A673 (cell line): Measurements from ENCODE around the gene AGAP9. TPM values are rescaled to one million over a fixed set of nuclear protein-coding genes. Genes with fewer than 3 reads are reported as not detected.
A peak's percentile ranks its signal among the peaks of the same experiment; 100 is the strongest.
"Not testable (repeated sequence)": the region's sequence is repeated elsewhere in the genome, so short reads cannot be mapped to it uniquely, and the experiment has no call there.

Source experiments
- BruUV-seq: library from RNA; stranded (reverse); fragments of 400-500 nt; replicated peaks from 2 replicates; lab custom pipeline; 2021; lab: Mats Ljungman, UMichigan
- CTCF ChIA-PET: fragments of 300-600 bp; sonication (Branson Sonifier 250); formaldehyde crosslinking; loops from one replicate; lab custom pipeline; 2022; ENCODE audit warnings: antibody characterized with exemption; lab: Charles Lee
- POLR2A ChIA-PET: fragments of 300-600 bp; sonication (Branson Sonifier 250); formaldehyde crosslinking; loops from one replicate; lab custom pipeline; 2022; ENCODE audit warnings: antibody characterized with exemption; ENCODE audit not compliant: low non-redundant PET; lab: Charles Lee
- DNase-seq: peaks from one replicate; pipeline ENCODE4 v3.0.0-alpha.2; 2015; ENCODE audit warnings: low spot score
- H3K27ac ChIP-seq: fragments of 200-600 bp; sonication (generic); 2 replicates; pipeline ENCODE4 v1.5.1; 2016; ENCODE audit warnings: mixed run types, low read depth, mild to moderate bottlenecking, mixed read lengths, antibody characterized with exemption, low read length; ENCODE audit not compliant: poor library complexity, severe bottlenecking
- H3K27me3 ChIP-seq: fragments of 200-600 bp; sonication (generic); replicated peaks from 2 replicates; pipeline ENCODE4 v1.6.1; 2017; ENCODE audit warnings: mixed run types, low read depth, mild to moderate bottlenecking, mixed read lengths, antibody characterized with exemption, low read length; ENCODE audit not compliant: insufficient read depth, poor library complexity
- H3K36me3 ChIP-seq: fragments of 200-600 bp; sonication (generic); 2 replicates; pipeline ENCODE4 v1.6.1; 2016; ENCODE audit warnings: mixed run types, mild to moderate bottlenecking, mixed read lengths, antibody characterized with exemption, low read length; ENCODE audit not compliant: insufficient read depth, poor library complexity, severe bottlenecking
- H3K4me1 ChIP-seq: fragments of 200-600 bp; sonication (generic); 2 replicates; pipeline ENCODE4 v1.6.1; 2017; ENCODE audit warnings: mixed run types, mild to moderate bottlenecking, mixed read lengths, antibody characterized with exemption, low read length; ENCODE audit not compliant: insufficient read depth, poor library complexity, severe bottlenecking
- H3K4me3 ChIP-seq: fragments of 200-600 bp; sonication (generic); 2 replicates; pipeline ENCODE4 v1.5.1; 2016; ENCODE audit warnings: low read depth, mixed run types, mild to moderate bottlenecking, mixed read lengths, low read length; ENCODE audit not compliant: poor library complexity, severe bottlenecking
- H3K9me3 ChIP-seq: fragments of 200-600 bp; sonication (generic); 2 replicates; pipeline ENCODE4 v1.6.1; 2016; ENCODE audit warnings: mixed run types, low read depth, mild to moderate bottlenecking, mixed read lengths, antibody characterized with exemption, low read length; ENCODE audit not compliant: poor library complexity, severe bottlenecking
- intact Hi-C: fragments of 100-400 bp; cut with micrococcal nuclease; formaldehyde crosslinking; loops from one replicate; pipeline ENCODE4 v1.10.0; 2022; ENCODE audit not compliant: unreplicated experiment
- total RNA-seq: library from RNA; stranded (reverse); gene quantifications from 2 replicates; pipeline ENCODE4 v1.2.3, GENCODE V29; 2021
- TF ChIP-seq, protein P1 (sequence below): fragments of 300-800, 200-600 bp; sonication (generic); conservative IDR thresholded peaks from 2 replicates; pipeline ENCODE4 v1.5.1; 2017; ENCODE audit warnings: low read depth, mild to moderate bottlenecking, antibody characterized with exemption, low read length, moderate library complexity, mixed read lengths

AGAP9 gene
- total RNA-seq, 1 experiment from 2014 or later: 9.5 TPM

DNA sequence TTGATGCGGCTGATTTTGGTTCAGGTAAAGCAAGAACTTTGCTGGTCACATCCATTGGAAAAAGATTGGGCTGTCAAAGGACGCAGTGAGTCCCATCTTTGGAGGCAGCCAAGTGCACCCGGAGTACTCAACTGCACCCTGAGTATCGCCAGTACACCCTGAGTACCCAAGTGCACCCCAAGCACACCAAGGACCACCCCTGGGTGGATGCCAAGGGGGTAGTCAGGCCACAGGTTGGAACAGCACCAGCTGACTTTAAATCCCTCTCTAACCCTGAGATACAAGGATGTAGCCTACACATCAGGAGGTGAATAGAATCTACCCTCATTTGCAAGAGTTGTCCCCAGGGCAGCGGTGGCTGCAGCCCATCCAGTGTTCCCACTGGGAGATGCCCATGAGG is 56.0 kb downstream of the AGAP9 start:
- intact Hi-C loops, BruUV-seq, POLR2A ChIA-PET: not testable (repeated sequence)

DNA sequence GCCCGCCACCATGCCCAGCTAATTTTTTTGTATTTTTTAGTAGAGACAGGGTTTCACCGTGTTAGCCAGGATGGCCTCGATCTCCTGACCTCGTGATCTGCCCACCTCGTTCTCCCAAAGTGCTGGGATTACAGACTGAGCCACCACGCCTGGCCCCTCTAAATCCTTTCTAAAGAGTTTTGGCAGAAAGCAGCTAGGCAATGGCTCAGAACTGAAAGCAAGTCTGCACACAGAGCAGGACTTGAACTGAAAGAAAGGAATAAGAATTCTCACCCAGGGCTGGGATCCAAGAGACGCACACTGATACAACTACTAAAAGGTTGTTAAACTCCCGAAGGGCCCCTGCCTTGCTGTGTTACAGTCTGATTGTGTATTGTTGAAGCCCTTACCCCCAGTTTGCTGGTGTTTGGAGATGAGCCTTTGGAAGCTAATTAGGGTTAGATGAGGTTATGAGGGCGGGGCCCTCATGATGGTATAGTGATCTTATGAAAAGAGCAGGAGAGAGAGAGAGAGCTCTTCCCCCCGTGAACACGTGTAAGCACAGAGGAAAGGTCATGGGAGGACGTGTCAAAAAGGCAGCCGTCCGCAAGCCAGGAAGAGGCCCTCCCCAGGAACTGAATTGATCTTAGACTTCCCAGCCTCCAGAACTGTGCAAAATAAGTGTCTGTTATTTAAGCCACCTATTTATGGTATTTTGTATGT is 58.1 kb downstream of the AGAP9 start:
- H3K9me3 ChIP-seq, POLR2A ChIA-PET, H3K36me3 ChIP-seq, H3K4me1 ChIP-seq, intact Hi-C loops, CTCF ChIA-PET, BruUV-seq, H3K27me3 ChIP-seq, H3K27ac ChIP-seq, DNase-seq, H3K4me3 ChIP-seq: not testable (repeated sequence)

More for the DNA sequence above, 56.0 kb downstream of the AGAP9 start:
- H3K4me3 ChIP-seq, H3K9me3 ChIP-seq, CTCF ChIA-PET, H3K4me1 ChIP-seq, H3K27me3 ChIP-seq, H3K36me3 ChIP-seq, DNase-seq, H3K27ac ChIP-seq: not testable (repeated sequence)

DNA sequence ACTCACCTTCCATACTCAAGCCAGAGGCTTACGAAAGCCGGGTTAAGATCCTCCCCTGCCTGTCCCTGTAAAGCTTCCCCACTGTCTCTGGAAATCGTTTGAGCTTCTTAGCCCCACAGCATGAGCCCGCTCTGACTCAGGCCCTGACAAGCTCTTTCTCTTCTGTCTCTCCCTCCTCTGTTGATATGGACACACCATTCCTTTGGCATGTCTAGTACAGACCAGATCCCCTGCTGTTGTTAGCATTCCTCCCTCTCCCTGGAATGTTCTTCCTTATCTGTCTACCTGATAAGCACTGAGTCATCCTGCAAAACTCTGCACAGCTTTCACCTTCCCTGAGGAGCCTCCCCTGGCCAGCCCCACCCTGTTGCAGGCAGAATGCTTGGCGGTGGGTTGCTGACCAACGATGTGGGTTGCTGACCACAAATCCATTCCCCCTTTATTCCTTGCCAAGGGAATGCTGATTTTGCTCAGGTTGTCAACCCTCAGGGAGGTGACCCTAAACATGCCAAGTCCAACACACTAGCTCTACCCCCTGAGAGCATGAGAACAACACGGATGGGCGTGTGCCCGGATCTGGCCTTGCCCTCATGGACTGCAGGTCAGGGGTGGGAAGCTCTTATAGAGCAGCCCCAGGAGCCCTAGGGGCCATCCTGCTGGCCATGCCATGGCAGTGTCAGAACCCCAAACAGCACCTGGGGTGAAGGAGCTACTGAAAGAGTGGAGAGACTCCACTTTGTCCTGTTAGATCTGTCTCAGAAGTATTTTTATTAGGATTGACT is 60.7 kb downstream of the AGAP9 start:
- H3K4me1 ChIP-seq, CTCF ChIA-PET, H3K4me3 ChIP-seq, BruUV-seq, H3K9me3 ChIP-seq, intact Hi-C loops, POLR2A ChIA-PET, H3K27me3 ChIP-seq, H3K27ac ChIP-seq, DNase-seq, H3K36me3 ChIP-seq: not testable (repeated sequence)

GRCh38 chr10:47461261-47461687 is 62.2 kb downstream of the AGAP9 start:
- CTCF ChIA-PET, intact Hi-C loops, POLR2A ChIA-PET, H3K27ac ChIP-seq, H3K27me3 ChIP-seq, H3K36me3 ChIP-seq, H3K9me3 ChIP-seq, BruUV-seq, H3K4me1 ChIP-seq: not testable (repeated sequence)
- peak; percentile 46 for DNase-seq
- peak overlapping the region; percentile 23 for H3K4me3 ChIP-seq
- TF ChIP-seq, protein P1, sequence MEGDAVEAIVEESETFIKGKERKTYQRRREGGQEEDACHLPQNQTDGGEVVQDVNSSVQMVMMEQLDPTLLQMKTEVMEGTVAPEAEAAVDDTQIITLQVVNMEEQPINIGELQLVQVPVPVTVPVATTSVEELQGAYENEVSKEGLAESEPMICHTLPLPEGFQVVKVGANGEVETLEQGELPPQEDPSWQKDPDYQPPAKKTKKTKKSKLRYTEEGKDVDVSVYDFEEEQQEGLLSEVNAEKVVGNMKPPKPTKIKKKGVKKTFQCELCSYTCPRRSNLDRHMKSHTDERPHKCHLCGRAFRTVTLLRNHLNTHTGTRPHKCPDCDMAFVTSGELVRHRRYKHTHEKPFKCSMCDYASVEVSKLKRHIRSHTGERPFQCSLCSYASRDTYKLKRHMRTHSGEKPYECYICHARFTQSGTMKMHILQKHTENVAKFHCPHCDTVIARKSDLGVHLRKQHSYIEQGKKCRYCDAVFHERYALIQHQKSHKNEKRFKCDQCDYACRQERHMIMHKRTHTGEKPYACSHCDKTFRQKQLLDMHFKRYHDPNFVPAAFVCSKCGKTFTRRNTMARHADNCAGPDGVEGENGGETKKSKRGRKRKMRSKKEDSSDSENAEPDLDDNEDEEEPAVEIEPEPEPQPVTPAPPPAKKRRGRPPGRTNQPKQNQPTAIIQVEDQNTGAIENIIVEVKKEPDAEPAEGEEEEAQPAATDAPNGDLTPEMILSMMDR: peak; percentile 46
